CD14-positive monocyte (primary cell): ENCODE results near the gene POP7. TPM values are rescaled to one million over a fixed set of nuclear protein-coding genes. Genes with fewer than 3 reads are reported as not detected.

ENCODE experiments used
- DNase-seq, 3 donors: peaks; one replicate each; pipeline ENCODE4 v3.0.0-alpha.2; 2011 to 2022
- H2AFZ ChIP-seq: 2 replicates; pipeline ENCODE4 v1.6.0; 2012; ENCODE audit warnings: mild to moderate bottlenecking, low read depth, low read length, inconsistent platforms; ENCODE audit not compliant: insufficient read depth, poor library complexity, severe bottlenecking
- H3K27ac ChIP-seq, 2 donors: 1 replicate in 1 of 2; 2 replicates in 1 of 2; pipeline ENCODE4 v1.5.1; 2012 to 2013; ENCODE audit warnings: low read length in 2 of 2, control low read depth in 1 of 2, inconsistent platforms in 1 of 2, low read depth in 1 of 2, mild to moderate bottlenecking in 1 of 2
- H3K27me3 ChIP-seq, 2 donors: one replicate each; pipeline versions ENCODE4 v1.6.0 to v1.6.1; 2011 to 2013; ENCODE audit warnings: low read length in 2 of 2; ENCODE audit not compliant: control insufficient read depth in 2 of 2, insufficient read depth in 2 of 2
- H3K36me3 ChIP-seq, 2 donors: replicated peaks in 1 of 2; 1 replicate in 1 of 2; 2 replicates in 1 of 2; pipeline versions ENCODE4 v1.5.1 to v1.6.1; 2012 to 2013; ENCODE audit warnings: low read length in 2 of 2, control low read depth in 1 of 2, inconsistent platforms in 1 of 2, mild to moderate bottlenecking in 1 of 2; ENCODE audit not compliant: insufficient read depth in 2 of 2, control insufficient read depth in 1 of 2
- H3K4me1 ChIP-seq, 2 donors: 1 replicate in 1 of 2; 2 replicates in 1 of 2; pipeline versions ENCODE4 v1.5.1 to v1.6.1; 2012 to 2013; ENCODE audit warnings: low read length in 2 of 2, control low read depth in 1 of 2, inconsistent platforms in 1 of 2, mild to moderate bottlenecking in 1 of 2, moderate library complexity in 1 of 2; ENCODE audit not compliant: insufficient read depth in 2 of 2, control insufficient read depth in 1 of 2
- H3K4me2 ChIP-seq: replicated peaks from 2 replicates; pipeline ENCODE3; 2012; ENCODE audit warnings: low read length, moderate library complexity, mild to moderate bottlenecking; ENCODE audit not compliant: poor library complexity, severe bottlenecking; ENCODE audit errors: extremely low read depth
- H3K4me3 ChIP-seq, 3 experiments: fragments of 200-600 bp in 1 of 3; sonication (generic) in 1 of 3; replicated peaks in 1 of 3; 1 replicate in 2 of 3; 2 replicates in 1 of 3; pipeline ENCODE4 v1.5.1; 2011 to 2013; ENCODE audit warnings: low read length in 3 of 3, mild to moderate bottlenecking in 3 of 3, control low read depth in 2 of 3, low read depth in 2 of 3, inconsistent platforms in 1 of 3, moderate library complexity in 1 of 3
- H3K79me2 ChIP-seq: 2 replicates; pipeline ENCODE4 v1.6.0; 2012; ENCODE audit warnings: mild to moderate bottlenecking, control low read depth, inconsistent platforms, low read length, moderate library complexity; ENCODE audit not compliant: insufficient read depth
- H3K9ac ChIP-seq: 2 replicates; pipeline ENCODE4 v1.6.0; 2017; ENCODE audit warnings: low read length, mild to moderate bottlenecking; ENCODE audit not compliant: insufficient read depth, poor library complexity, severe bottlenecking
- H3K9me3 ChIP-seq, 2 donors: replicated peaks in 1 of 2; 1 replicate in 1 of 2; 2 replicates in 1 of 2; pipeline versions ENCODE4 v1.5.1 to v1.6.1; 2012 to 2013; ENCODE audit warnings: low read length in 2 of 2, control low read depth in 1 of 2; ENCODE audit not compliant: control insufficient read depth in 1 of 2, insufficient read depth in 1 of 2
- H4K20me1 ChIP-seq: 2 replicates; pipeline ENCODE4 v1.6.0; 2012; ENCODE audit warnings: mild to moderate bottlenecking, low read length, control low read depth, moderate library complexity; ENCODE audit not compliant: insufficient read depth
- H3K27ac Mint-ChIP-seq, 7 donors: one replicate each; pipeline ENCODE4 v1.8.0; 2020; ENCODE audit warnings: mild to moderate bottlenecking in 7 of 7, mixed read lengths in 7 of 7, moderate library complexity in 6 of 7, inconsistent platforms in 2 of 7
- H3K27me3 Mint-ChIP-seq, 3 donors: one replicate each; pipeline ENCODE4 v1.8.0; 2021 to 2022; ENCODE audit warnings: low read depth in 3 of 3, mild to moderate bottlenecking in 3 of 3, mixed read lengths in 3 of 3, moderate library complexity in 3 of 3, inconsistent platforms in 1 of 3
- H3K36me3 Mint-ChIP-seq, 2 donors: one replicate each; pipeline ENCODE4 v1.8.0; 2020; ENCODE audit warnings: mixed read lengths in 2 of 2, inconsistent platforms in 1 of 2, mild to moderate bottlenecking in 1 of 2
- H3K4me1 Mint-ChIP-seq: one replicate; pipeline ENCODE4 v1.8.0; 2020; ENCODE audit warnings: mild to moderate bottlenecking, mixed read lengths
- H3K4me3 Mint-ChIP-seq, 2 donors: one replicate each; pipeline ENCODE4 v1.8.0; 2020; ENCODE audit warnings: mild to moderate bottlenecking in 2 of 2, mixed read lengths in 2 of 2, moderate library complexity in 1 of 2
- H3K9me3 Mint-ChIP-seq, 7 donors: one replicate each; pipeline ENCODE4 v1.8.0; 2020 to 2022; ENCODE audit warnings: mixed read lengths in 7 of 7, mild to moderate bottlenecking in 6 of 7, moderate library complexity in 6 of 7, inconsistent platforms in 2 of 7
- WGBS: methylation state at CpG from one replicate; pipeline ENCODE4 v1.1.5; 2013; ENCODE audit warnings: missing lambda C conversion rate; ENCODE audit not compliant: insufficient coverage; 5-methylcytosine and 5-hydroxymethylcytosine counted together
- intact Hi-C, 2 donors: fragments of 100-400 bp; cut with micrococcal nuclease; formaldehyde crosslinking; loops; one replicate each; pipeline versions ENCODE4 v1.15.0 to v1.15.1; 2023
- polyA plus RNA-seq, 3 donors: library from polyadenylated mRNA; depleted of rRNA in 1 of 3; unstranded in 2 of 3; stranded (reverse) in 1 of 3; fragments of 300-500 nt in 2 of 3; fragments of >200 nt in 1 of 3; fragmentation: Illumina TruSeq in 2 of 3; gene quantifications; 1 replicate in 2 of 3; 2 replicates in 1 of 3; pipeline ENCODE4 v1.2.3, GENCODE V29; 2012 to 2021
- TF ChIP-seq, protein P1 (sequence below): fragments of 200-600 bp; IDR thresholded peaks from one replicate; pipeline ENCODE4 v1.8.0; 2022; ENCODE audit warnings: antibody characterized with exemption, mild to moderate bottlenecking

Gene POP7
- polyA plus RNA-seq, 3 donors, result 11.1 to 48.5 (median 41.6) TPM

DNA sequence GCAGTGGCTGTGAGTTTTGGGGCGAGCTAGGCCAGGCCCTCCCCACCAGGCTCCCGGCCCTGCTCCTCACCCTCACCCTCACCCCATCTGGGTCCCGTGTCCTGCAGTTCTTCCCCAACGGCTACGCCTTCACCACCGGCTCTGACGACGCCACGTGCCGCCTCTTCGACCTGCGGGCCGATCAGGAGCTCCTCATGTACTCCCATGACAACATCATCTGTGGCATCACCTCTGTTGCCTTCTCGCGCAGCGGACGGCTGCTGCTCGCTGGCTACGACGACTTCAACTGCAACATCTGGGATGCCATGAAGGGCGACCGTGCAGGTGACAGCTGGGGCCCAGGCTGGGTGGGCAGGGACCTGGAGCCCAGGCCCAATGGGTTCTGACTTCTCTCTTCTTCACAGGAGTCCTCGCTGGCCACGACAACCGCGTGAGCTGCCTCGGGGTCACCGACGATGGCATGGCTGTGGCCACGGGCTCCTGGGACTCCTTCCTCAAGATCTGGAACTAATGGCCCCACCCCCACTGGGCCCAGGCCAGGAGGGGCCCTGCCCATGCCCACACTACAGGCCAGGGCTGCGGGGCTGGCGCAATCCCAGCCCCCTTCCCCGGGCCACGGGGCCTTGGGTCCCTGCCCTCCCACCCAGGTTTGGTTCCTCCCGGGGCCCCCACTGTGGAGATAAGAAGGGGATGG lies 27.5 kb upstream of the POP7 start:
- H3K36me3 Mint-ChIP-seq, result peaks cover 35 to 58% of the 10 kb centered on the region in 2 donors
- H3K4me3 Mint-ChIP-seq, result no peak overlapping the region
- H3K27ac ChIP-seq, result peak overlapping the region; percentile 54 to 65
- peaks cover 83% of the 10 kb centered on the region for H4K20me1 ChIP-seq
- H3K4me1 ChIP-seq, result peaks cover 48 to 52% of the 10 kb centered on the region in 2 donors
- H3K9me3 Mint-ChIP-seq, result peaks cover 0 to 1% (median 0%) of the 10 kb centered on the region in 7 donors
- TF ChIP-seq, protein P1, sequence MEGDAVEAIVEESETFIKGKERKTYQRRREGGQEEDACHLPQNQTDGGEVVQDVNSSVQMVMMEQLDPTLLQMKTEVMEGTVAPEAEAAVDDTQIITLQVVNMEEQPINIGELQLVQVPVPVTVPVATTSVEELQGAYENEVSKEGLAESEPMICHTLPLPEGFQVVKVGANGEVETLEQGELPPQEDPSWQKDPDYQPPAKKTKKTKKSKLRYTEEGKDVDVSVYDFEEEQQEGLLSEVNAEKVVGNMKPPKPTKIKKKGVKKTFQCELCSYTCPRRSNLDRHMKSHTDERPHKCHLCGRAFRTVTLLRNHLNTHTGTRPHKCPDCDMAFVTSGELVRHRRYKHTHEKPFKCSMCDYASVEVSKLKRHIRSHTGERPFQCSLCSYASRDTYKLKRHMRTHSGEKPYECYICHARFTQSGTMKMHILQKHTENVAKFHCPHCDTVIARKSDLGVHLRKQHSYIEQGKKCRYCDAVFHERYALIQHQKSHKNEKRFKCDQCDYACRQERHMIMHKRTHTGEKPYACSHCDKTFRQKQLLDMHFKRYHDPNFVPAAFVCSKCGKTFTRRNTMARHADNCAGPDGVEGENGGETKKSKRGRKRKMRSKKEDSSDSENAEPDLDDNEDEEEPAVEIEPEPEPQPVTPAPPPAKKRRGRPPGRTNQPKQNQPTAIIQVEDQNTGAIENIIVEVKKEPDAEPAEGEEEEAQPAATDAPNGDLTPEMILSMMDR, result no peak
- H3K36me3 ChIP-seq, result peaks cover 60 to 64% of the 10 kb centered on the region in 2 donors
- H3K9me3 ChIP-seq, result no peaks in the 10 kb centered on the region
- peaks cover 48% of the 10 kb centered on the region for H3K79me2 ChIP-seq
- H2AFZ ChIP-seq, result no peak overlapping the region
- H3K9ac ChIP-seq, result no peak overlapping the region
- H3K27me3 Mint-ChIP-seq, result peaks cover 0 to 2% (median 0%) of the 10 kb centered on the region in 3 donors
- intact Hi-C loops, result loop anchor here in 1 of 2 donors (10.0 kb wide), 2 partner anchors 244 to 554 kb away; partner anchors contain the start of genes MBLAC1 and PPP1R35
- 89% methylated on average over 21 of the region's 35 CpGs for WGBS
- H3K27ac Mint-ChIP-seq, result peak overlapping the region; percentile 21 to 92 (median 72)
- DNase-seq, result no peak
- no peak overlapping the region for H3K4me3 ChIP-seq
- H3K27me3 ChIP-seq, result no peaks in the 10 kb centered on the region
- H3K4me2 ChIP-seq, result no peak overlapping the region
- H3K4me1 Mint-ChIP-seq, result peaks cover 38% of the 10 kb centered on the region

DNA sequence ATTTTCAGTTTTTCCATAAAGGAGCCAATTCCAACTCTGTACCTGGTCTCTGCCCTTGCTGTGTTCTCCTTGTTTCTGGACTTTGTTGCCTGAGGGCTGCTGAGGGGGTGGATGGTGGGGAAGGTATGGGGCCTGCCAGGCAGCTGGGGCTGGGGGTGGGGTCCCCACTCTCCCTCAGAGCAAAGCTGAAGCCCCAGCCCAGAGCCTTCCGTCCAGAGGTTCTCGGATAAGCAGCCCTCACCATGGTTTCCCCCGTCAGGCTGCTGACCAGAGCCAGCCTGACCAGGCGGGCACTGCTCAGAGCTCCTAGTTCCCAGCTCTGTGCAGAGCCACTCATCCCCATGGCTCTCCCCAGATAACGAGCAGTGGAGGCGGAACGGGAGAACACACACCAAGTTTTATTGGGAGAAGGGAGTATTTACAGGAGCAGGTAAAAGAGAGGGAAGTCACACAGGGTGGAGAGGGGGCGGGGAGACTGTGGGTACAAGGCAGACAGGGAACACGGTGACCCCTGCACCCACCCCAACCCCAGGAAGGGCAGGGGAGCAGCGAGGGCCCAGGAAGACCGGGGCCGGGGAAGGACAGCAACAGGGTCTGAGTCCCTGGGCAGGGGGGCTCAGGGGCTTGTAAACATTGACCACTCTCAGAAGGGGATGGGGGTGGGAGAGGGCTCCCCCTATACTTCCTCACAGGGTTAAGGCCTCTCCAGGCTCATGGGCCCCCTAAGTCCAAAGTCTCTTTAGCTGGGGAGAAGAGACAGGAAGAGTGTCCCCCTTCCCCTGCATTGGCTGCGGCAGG lies 26.6 kb upstream of the POP7 start:
- peaks cover 41% of the 10 kb centered on the region for H3K79me2 ChIP-seq
- TF ChIP-seq, protein P1, result no peak
- H3K27me3 Mint-ChIP-seq, result peaks cover 0 to 2% (median 0%) of the 10 kb centered on the region in 3 donors
- peak overlapping the region; percentile 49 to 54 for H3K27ac ChIP-seq
- H3K4me1 Mint-ChIP-seq, result peaks cover 38% of the 10 kb centered on the region
- H3K4me2 ChIP-seq, result no peak overlapping the region
- peaks cover 48 to 52% of the 10 kb centered on the region in 2 donors for H3K4me1 ChIP-seq
- peaks cover 35 to 67% of the 10 kb centered on the region in 2 donors for H3K36me3 Mint-ChIP-seq
- no peaks in the 10 kb centered on the region for H3K27me3 ChIP-seq
- H3K4me3 Mint-ChIP-seq, result no peak overlapping the region
- peak overlapping the region in 1 of 3 experiments; percentile 28 for H3K4me3 ChIP-seq
- peaks cover 69 to 73% of the 10 kb centered on the region in 2 donors for H3K36me3 ChIP-seq
- no peak overlapping the region for H2AFZ ChIP-seq
- no peaks in the 10 kb centered on the region for H3K9me3 ChIP-seq
- intact Hi-C loops, result loop anchor here in 1 of 2 donors (10.0 kb wide), 2 partner anchors 245 to 555 kb away; partner anchors contain the start of genes MBLAC1 and PPP1R35
- no peak for DNase-seq
- H3K9me3 Mint-ChIP-seq, result peaks cover 0 to 1% (median 0%) of the 10 kb centered on the region in 7 donors
- 89% methylated on average over 4 of the region's 13 CpGs for WGBS
- peaks cover 91% of the 10 kb centered on the region for H4K20me1 ChIP-seq
- peak overlapping the region; percentile 41 to 92 (median 87) for H3K27ac Mint-ChIP-seq
- no peak overlapping the region for H3K9ac ChIP-seq
